Panc1 (cell line): ENCODE measurements around the gene FKBP5. TPM values are rescaled to one million over a fixed set of nuclear protein-coding genes. Genes with fewer than 3 reads are reported as not detected.

Experiments used
- ATAC-seq: fragments of 200-7000 bp; cut with Tn5 transposase; 2 replicates; pipeline ENCODE4 v1.9.1; 2020; ENCODE audit warnings: mild to moderate bottlenecking, moderate library complexity
- BruUV-seq: library from RNA; stranded (reverse); fragments of 400-500 nt; replicated peaks from 2 replicates; lab custom pipeline; 2021; lab: Mats Ljungman, UMichigan
- CTCF ChIA-PET: fragments of 300-600 bp; sonication (Branson Sonifier 250); formaldehyde crosslinking; loops from one replicate; lab custom pipeline; 2022; ENCODE audit warnings: antibody characterized with exemption; lab: Charles Lee
- POLR2A ChIA-PET: fragments of 300-600 bp; sonication (Branson Sonifier 250); formaldehyde crosslinking; loops from one replicate; lab custom pipeline; 2022; ENCODE audit warnings: antibody characterized with exemption; lab: Charles Lee
- DNase-seq: peaks from one replicate; pipeline ENCODE4 v3.0.0-alpha.2; 2010; ENCODE audit warnings: low read depth, low spot score
- H3K27ac ChIP-seq: 2 replicates; pipeline ENCODE4 v1.5.1; 2011; ENCODE audit warnings: mild to moderate bottlenecking, low read length, inconsistent platforms
- H3K27me3 ChIP-seq: fragments of 200-500 bp; sonication (Bioruptor generic); 2 replicates; pipeline ENCODE4 v1.6.0; 2014; ENCODE audit warnings: low read length, inconsistent platforms; ENCODE audit not compliant: control insufficient read depth, insufficient read depth
- H3K36me3 ChIP-seq: fragments of 200-500 bp; sonication (Bioruptor generic); 2 replicates; pipeline ENCODE4 v1.5.1; 2014; ENCODE audit warnings: inconsistent platforms, mild to moderate bottlenecking, low read length, moderate library complexity; ENCODE audit not compliant: control insufficient read depth, insufficient read depth
- H3K4me1 ChIP-seq: 2 replicates; pipeline ENCODE4 v1.5.1; 2011; ENCODE audit warnings: inconsistent platforms, mild to moderate bottlenecking, low read length, moderate library complexity; ENCODE audit not compliant: control insufficient read depth, insufficient read depth
- H3K4me3 ChIP-seq, 2 experiments: 2 replicates each; pipeline ENCODE4 v1.5.1; 2011 to 2012; ENCODE audit warnings: low read depth in 2 of 2, low read length in 2 of 2, mild to moderate bottlenecking in 2 of 2, inconsistent platforms in 1 of 2, moderate library complexity in 1 of 2
- H3K9me3 ChIP-seq: fragments of 200-500 bp; sonication (Bioruptor generic); 2 replicates; pipeline ENCODE4 v1.5.1; 2014; ENCODE audit warnings: low read depth, mild to moderate bottlenecking, inconsistent platforms, low read length, moderate library complexity; ENCODE audit not compliant: control insufficient read depth, insufficient read depth
- CTCF ChIP-seq: fragments of 450-650 bp; IDR thresholded peaks from 2 replicates; pipeline ENCODE4 v1.5.1; 2017; ENCODE audit warnings: mild to moderate bottlenecking
- POLR2AphosphoS5 ChIP-seq: IDR thresholded peaks from 2 replicates; pipeline ENCODE4 v1.6.1; 2012; ENCODE audit warnings: mild to moderate bottlenecking, low read depth, low read length, moderate library complexity
- REST ChIP-seq, 2 experiments: IDR thresholded peaks; 2 replicates each; pipeline ENCODE4 v1.6.1; 2011 to 2012; ENCODE audit warnings: low read depth in 2 of 2, control low read depth in 1 of 2, low read length in 1 of 2, mild to moderate bottlenecking in 1 of 2, moderate library complexity in 1 of 2; ENCODE audit not compliant: insufficient read depth in 1 of 2
- SIN3A ChIP-seq: IDR thresholded peaks from 2 replicates; pipeline ENCODE4 v1.6.1; 2012; ENCODE audit warnings: low read depth, mild to moderate bottlenecking, low read length, moderate library complexity, borderline replicate concordance; ENCODE audit not compliant: insufficient read depth
- TCF7L2 ChIP-seq: IDR thresholded peaks from 2 replicates; pipeline ENCODE4 v1.6.1; 2011; ENCODE audit warnings: mild to moderate bottlenecking, low read depth, low read length, inconsistent platforms
- in situ Hi-C: cut with HindIII; loops from 2 replicates; pipeline ENCODE4 v1.10.0; 2016; ENCODE audit warnings: low sequenced_read_pairs, low pct_unique_long_range_greater_than_20kb
- intact Hi-C: fragments of 100-400 bp; cut with micrococcal nuclease; formaldehyde crosslinking; loops from one replicate; pipeline ENCODE4 v1.10.0; 2022; ENCODE audit not compliant: unreplicated experiment
- total RNA-seq: library from RNA; stranded (reverse); gene quantifications from one replicate; pipeline ENCODE4 v1.2.1, GENCODE V29; 2021; ENCODE audit not compliant: unreplicated experiment

The FKBP5 gene
- total RNA-seq, 1 experiment from 2014 or later, result 25.2 TPM

GRCh38 chr6:35626401-35626800 is 62.3 kb downstream of the FKBP5 start:
- ChIA-PET POLR2A (no interaction called here), CTCF (no interaction called here)
- ATAC-seq, result no peak

GRCh38 chr6:35624341-35625070 is 64.2 kb downstream of the FKBP5 start:
- in situ Hi-C loops, result no loop called here
- ATAC-seq, result no peak

More at GRCh38 chr6:35626401-35626800, 62.3 kb downstream of the FKBP5 start:
- DNase-seq, result no peak
- TF ChIP-seq SIN3A, result no peak
- no peak for TF ChIP-seq REST (IDR thresholded peaks at IDR 0.05; ENCODE audit: insufficient read depth in 1 of 2, low read depth in 2 of 2, low read length in 1 of 2)
- BruUV-seq, result no TSS peak
- no peaks in the 10 kb centered on the region for H3K27me3 ChIP-seq
- no peaks in the 10 kb centered on the region for H3K36me3 ChIP-seq
- H3K9me3 ChIP-seq, result no peaks in the 10 kb centered on the region
- H3K4me3 ChIP-seq, result no peak overlapping the region
- intact Hi-C loops (no loop called here), in situ Hi-C loops (no loop called here)
- no peaks in the 10 kb centered on the region for H3K4me1 ChIP-seq
- H3K27ac ChIP-seq, result no peak overlapping the region

More at GRCh38 chr6:35624341-35625070, 64.2 kb downstream of the FKBP5 start:
- ChIA-PET CTCF (interaction anchor here (0.6 kb wide), 1 partner anchor 888 kb away, joined by 3 read pairs; no protein-coding TSS in a partner anchor), POLR2A (interaction anchor here (0.6 kb wide), 1 partner anchor 21 kb away, joined by 5 read pairs; no protein-coding TSS in a partner anchor)
- no peak for DNase-seq
- H3K27ac ChIP-seq, result no peak overlapping the region
- H3K9me3 ChIP-seq, result no peaks in the 10 kb centered on the region
- H3K27me3 ChIP-seq, result no peaks in the 10 kb centered on the region
- intact Hi-C loops, result no loop called here
- no TSS peak for BruUV-seq
- no peaks in the 10 kb centered on the region for H3K4me1 ChIP-seq
- no peak; the same call in 1 of the 2 replicates for TF ChIP-seq CTCF
- no peak for TF ChIP-seq POLR2AphosphoS5
- TF ChIP-seq TCF7L2, result no peak
- no peak for TF ChIP-seq REST (IDR thresholded peaks at IDR 0.05; ENCODE audit: insufficient read depth in 1 of 2, low read depth in 2 of 2, low read length in 1 of 2)
- no peak for TF ChIP-seq SIN3A
- H3K4me3 ChIP-seq, result no peak overlapping the region
- no peaks in the 10 kb centered on the region for H3K36me3 ChIP-seq
